HEK293 (cell line): Measurements from ENCODE around the gene FBXW11.

Experiments
- KLF9 ChIP-seq: fragments of 450-650 bp; formaldehyde crosslinking; IDR thresholded peaks from 2 replicates; pipeline ENCODE4 v1.5.1; 2016; ENCODE audit warnings: missing biosample characterization, missing genetic modification characterization, low read depth
- SCRT1 ChIP-seq: fragments of 450-650 bp; formaldehyde crosslinking; IDR thresholded peaks from 2 replicates; pipeline ENCODE4 v1.5.1; 2016; ENCODE audit warnings: missing biosample characterization, missing genetic modification characterization, borderline replicate concordance
- WT1 ChIP-seq: fragments of 450-650 bp; formaldehyde crosslinking; IDR thresholded peaks from 2 replicates; pipeline ENCODE4 v1.5.1; 2016; ENCODE audit warnings: missing biosample characterization, missing genetic modification characterization
- ZFP3 ChIP-seq: fragments of 450-650 bp; formaldehyde crosslinking; IDR thresholded peaks from 2 replicates; pipeline ENCODE4 v1.5.1; 2016; ENCODE audit warnings: low read depth, missing biosample characterization, missing genetic modification characterization
- ZFP37 ChIP-seq: fragments of 450-650 bp; formaldehyde crosslinking; IDR thresholded peaks from 2 replicates; pipeline ENCODE4 v1.5.1; 2016; ENCODE audit warnings: missing biosample characterization, missing genetic modification characterization
- ZNF2 ChIP-seq: fragments of 450-650 bp; formaldehyde crosslinking; IDR thresholded peaks from 2 replicates; pipeline ENCODE4 v1.5.1; 2016; ENCODE audit warnings: missing biosample characterization, missing genetic modification characterization
- ZNF76 ChIP-seq: fragments of 450-650 bp; formaldehyde crosslinking; IDR thresholded peaks from 2 replicates; pipeline ENCODE4; 2016; ENCODE audit warnings: low read depth, missing biosample characterization, missing genetic modification characterization, borderline replicate concordance
- TF ChIP-seq, protein P1 (sequence below): fragments of 450-650 bp; formaldehyde crosslinking; IDR thresholded peaks from 2 replicates; pipeline ENCODE4 v1.5.1; 2016; ENCODE audit warnings: missing biosample characterization, missing genetic modification characterization
- TF ChIP-seq, protein P2 (sequence below): fragments of 450-650 bp; formaldehyde crosslinking; optimal IDR thresholded peaks from 2 replicates; pipeline ENCODE3; 2016; ENCODE audit warnings: missing biosample characterization, mild to moderate bottlenecking, missing genetic modification characterization

DNA sequence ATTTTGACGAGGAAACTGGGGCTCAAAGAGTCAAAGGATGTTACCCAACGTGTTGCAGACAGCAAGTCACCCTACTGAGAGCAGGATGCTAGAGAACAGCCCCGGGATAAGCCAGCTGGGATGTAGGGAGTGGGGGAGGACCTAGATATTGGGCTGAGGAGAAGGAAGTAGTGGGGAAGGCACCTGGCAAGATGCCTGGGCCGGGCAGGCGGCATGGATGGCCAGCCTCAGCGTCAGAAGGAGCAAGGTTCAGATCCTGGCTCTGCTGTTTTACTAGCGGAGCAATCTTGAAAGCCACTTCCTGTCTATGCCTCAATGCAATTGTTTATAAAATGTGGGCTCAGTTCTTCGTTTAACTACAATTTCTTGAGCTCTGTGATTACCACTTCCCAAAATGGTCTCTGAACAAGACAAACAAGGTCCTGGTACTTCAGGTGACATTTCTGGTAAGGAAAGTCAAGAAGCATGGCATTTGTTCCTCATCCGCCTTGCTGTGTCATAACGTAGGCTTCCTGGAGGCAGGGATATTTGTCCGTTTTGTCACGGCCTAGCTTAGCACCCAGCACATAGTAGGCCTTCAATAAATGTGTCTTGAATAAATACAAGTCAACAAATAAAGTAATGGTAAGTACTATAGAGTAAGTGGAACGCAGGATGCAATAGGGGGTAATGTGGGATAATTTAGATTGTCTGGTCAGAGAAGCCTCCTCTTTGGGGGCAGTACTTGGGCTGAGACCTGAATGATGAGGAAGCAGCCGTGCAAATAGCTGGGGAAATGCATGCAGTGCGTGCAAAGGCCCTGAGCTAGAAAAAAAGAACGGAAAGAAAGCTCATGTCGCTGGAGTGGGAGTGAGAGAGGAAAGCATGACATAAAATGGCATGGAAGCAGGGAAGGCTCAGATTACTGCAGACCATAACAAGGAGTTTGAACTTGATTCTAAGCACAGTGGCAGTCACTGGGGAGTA, 150.4 kb downstream of the FBXW11 start:
- TF ChIP-seq, protein P1, sequence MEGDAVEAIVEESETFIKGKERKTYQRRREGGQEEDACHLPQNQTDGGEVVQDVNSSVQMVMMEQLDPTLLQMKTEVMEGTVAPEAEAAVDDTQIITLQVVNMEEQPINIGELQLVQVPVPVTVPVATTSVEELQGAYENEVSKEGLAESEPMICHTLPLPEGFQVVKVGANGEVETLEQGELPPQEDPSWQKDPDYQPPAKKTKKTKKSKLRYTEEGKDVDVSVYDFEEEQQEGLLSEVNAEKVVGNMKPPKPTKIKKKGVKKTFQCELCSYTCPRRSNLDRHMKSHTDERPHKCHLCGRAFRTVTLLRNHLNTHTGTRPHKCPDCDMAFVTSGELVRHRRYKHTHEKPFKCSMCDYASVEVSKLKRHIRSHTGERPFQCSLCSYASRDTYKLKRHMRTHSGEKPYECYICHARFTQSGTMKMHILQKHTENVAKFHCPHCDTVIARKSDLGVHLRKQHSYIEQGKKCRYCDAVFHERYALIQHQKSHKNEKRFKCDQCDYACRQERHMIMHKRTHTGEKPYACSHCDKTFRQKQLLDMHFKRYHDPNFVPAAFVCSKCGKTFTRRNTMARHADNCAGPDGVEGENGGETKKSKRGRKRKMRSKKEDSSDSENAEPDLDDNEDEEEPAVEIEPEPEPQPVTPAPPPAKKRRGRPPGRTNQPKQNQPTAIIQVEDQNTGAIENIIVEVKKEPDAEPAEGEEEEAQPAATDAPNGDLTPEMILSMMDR (tag by site-specific recombination), result no peak
- no peak for TF ChIP-seq KLF9 (tag by site-specific recombination)
- TF ChIP-seq ZFP3 (tag by site-specific recombination), result no peak
- TF ChIP-seq ZNF2 (tag by site-specific recombination), result no peak
- no peak for TF ChIP-seq ZNF76
- TF ChIP-seq, protein P2, sequence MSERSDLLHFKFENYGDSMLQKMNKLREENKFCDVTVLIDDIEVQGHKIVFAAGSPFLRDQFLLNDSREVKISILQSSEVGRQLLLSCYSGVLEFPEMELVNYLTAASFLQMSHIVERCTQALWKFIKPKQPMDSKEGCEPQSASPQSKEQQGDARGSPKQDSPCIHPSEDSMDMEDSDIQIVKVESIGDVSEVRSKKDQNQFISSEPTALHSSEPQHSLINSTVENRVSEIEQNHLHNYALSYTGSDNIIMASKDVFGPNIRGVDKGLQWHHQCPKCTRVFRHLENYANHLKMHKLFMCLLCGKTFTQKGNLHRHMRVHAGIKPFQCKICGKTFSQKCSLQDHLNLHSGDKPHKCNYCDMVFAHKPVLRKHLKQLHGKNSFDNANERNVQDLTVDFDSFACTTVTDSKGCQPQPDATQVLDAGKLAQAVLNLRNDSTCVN, result no peak
- no peak for TF ChIP-seq SCRT1 (tag by site-specific recombination)
- TF ChIP-seq ZFP37 (tag by site-specific recombination), result no peak
- TF ChIP-seq WT1 (tag by site-specific recombination), result no peak
